ENCODE data around the gene ZBTB7B.
A peak's percentile ranks its signal among the peaks of the same experiment; 100 is the strongest.

The ZBTB7B gene

GRCh38 chr1:155018617-155019348, 16.2 kb downstream of the ZBTB7B start:
- DNase-seq, result peak; percentile 53

- DNase-seq, result no peak
These were observed 17.0 kb downstream of the ZBTB7B start for GRCh38 chr1:155019377-155020245.

GRCh38 chr1:155022136-155022926, 19.7 kb downstream of the ZBTB7B start:
- peak; percentile 38 for DNase-seq

- DNase-seq, result no peak
These were observed 20.3 kb downstream of the ZBTB7B start for GRCh38 chr1:155022927-155023236.

- no peak for DNase-seq
These were observed 21.0 kb downstream of the ZBTB7B start for GRCh38 chr1:155023627-155024026.

GRCh38 chr1:155024315-155024714, 21.7 kb downstream of the ZBTB7B start:
- no peak for DNase-seq

GRCh38 chr1:155026154-155026553, 23.6 kb downstream of the ZBTB7B start:
- DNase-seq, result no peak

- DNase-seq, result peak; percentile 65
These were observed 24.0 kb downstream of the ZBTB7B start for GRCh38 chr1:155026588-155026987.

- no peak for DNase-seq
These were observed 27.1 kb downstream of the ZBTB7B start for GRCh38 chr1:155029513-155030242.

- no peak for DNase-seq
These were observed 27.7 kb downstream of the ZBTB7B start for GRCh38 chr1:155030243-155030795.

GRCh38 chr1:155030899-155031298, 28.3 kb downstream of the ZBTB7B start:
- DNase-seq, result no peak

GRCh38 chr1:155032886-155033285, 30.3 kb downstream of the ZBTB7B start:
- DNase-seq, result no peak

- DNase-seq, result no peak
These were observed 30.9 kb downstream of the ZBTB7B start, which contains the start of the genes DCST1 and DCST2 for GRCh38 chr1:155033524-155033923. DCST1 (plus strand) TSS chr1:155033824; CDS start chr1:155034037, 213 bp downstream. DCST2 (minus strand) TSS chr1:155033781; CDS start chr1:155033701, 80 bp downstream.

GRCh38 chr1:155034318-155035208, 32.0 kb downstream of the ZBTB7B start:
- no peak for DNase-seq

GRCh38 chr1:155035936-155036335, 33.3 kb downstream of the ZBTB7B start:
- no peak for DNase-seq

- no peak for DNase-seq
These were observed 34.4 kb downstream of the ZBTB7B start for GRCh38 chr1:155037043-155037442.

GRCh38 chr1:155037851-155038441, 35.3 kb downstream of the ZBTB7B start:
- DNase-seq, result no peak

- peak; percentile 38 for DNase-seq
These were observed 36.2 kb downstream of the ZBTB7B start for GRCh38 chr1:155038602-155039307.

GRCh38 chr1:155039308-155039669, 36.7 kb downstream of the ZBTB7B start:
- DNase-seq, result no peak

All from EL (cell line).